Upper lobe of left lung (tissue), 4 donors: Measurements from ENCODE around the gene CHSY1.

ENCODE experiments used
- POLR2A ChIP-seq, 4 donors: fragments of 450-650 bp; IDR thresholded peaks; one replicate each; pipeline ENCODE4 v1.5.1; 2016 to 2017; ENCODE audit warnings: antibody characterized with exemption in 4 of 4, mild to moderate bottlenecking in 2 of 4
- TF ChIP-seq, protein P1 (sequence below), 6 experiments: fragments of 450-650 bp in 4 of 6; fragments of 200-600 bp in 2 of 6; sonication (generic) in 2 of 6; IDR thresholded peaks; one replicate each; pipeline ENCODE4 v1.5.1; 2016 to 2019; ENCODE audit warnings: antibody characterized with exemption in 6 of 6

DNA sequence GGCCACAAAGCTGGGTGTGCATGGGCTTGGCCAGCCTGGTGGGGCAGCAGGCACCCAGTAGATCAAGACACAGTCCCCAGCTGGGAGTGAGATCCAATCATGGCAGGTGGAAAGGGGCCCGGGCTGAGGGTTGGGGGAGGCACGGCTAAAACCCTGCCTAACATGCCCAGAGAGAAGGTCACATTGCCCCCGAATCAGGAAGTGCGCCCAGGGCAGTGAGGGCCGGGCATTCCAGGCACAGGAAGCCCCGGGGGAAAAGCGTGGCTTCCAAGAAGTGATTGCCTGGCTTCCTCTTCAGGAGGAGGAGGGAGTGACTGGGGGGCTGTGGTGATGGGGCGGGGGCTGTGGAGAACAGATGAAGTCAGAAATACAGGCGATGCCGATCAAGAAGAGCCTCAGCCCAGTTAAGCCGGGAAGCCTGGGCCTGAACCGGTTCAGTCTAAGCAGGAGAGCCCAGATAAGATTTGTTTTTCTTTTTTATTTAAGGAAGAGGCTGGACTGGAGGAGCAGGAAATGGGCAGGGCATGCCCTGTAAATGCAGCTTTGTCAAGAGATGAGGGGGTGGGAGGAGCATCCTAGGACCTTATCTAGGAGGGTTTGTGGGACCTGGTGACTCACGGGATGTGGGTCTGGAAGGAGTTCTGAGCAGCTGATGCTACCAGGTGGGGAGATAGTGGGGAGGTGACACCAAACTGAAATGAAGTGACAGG, 83.9 kb downstream of the CHSY1 start:
- TF ChIP-seq, protein P1, sequence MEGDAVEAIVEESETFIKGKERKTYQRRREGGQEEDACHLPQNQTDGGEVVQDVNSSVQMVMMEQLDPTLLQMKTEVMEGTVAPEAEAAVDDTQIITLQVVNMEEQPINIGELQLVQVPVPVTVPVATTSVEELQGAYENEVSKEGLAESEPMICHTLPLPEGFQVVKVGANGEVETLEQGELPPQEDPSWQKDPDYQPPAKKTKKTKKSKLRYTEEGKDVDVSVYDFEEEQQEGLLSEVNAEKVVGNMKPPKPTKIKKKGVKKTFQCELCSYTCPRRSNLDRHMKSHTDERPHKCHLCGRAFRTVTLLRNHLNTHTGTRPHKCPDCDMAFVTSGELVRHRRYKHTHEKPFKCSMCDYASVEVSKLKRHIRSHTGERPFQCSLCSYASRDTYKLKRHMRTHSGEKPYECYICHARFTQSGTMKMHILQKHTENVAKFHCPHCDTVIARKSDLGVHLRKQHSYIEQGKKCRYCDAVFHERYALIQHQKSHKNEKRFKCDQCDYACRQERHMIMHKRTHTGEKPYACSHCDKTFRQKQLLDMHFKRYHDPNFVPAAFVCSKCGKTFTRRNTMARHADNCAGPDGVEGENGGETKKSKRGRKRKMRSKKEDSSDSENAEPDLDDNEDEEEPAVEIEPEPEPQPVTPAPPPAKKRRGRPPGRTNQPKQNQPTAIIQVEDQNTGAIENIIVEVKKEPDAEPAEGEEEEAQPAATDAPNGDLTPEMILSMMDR (IDR thresholded peaks at IDR 0.05) = no peak
- peak in 1 of 4 donors; percentile 35 for TF ChIP-seq POLR2A (IDR thresholded peaks at IDR 0.05)
